OCI-LY3 (cell line): ENCODE results near the gene MRPL55.

Experiments
- H2AFZ ChIP-seq: fragments of 200-600, 300-600 bp; shearing (Covaris generic); 2 replicates; pipeline ENCODE4 v1.6.0; 2014; ENCODE audit warnings: antibody characterized with exemption, low read depth, low read length
- H3K27ac ChIP-seq: fragments of 200-600, 300-600 bp; sonication (generic); 2 replicates; pipeline ENCODE4 v1.5.1; 2014; ENCODE audit warnings: mild to moderate bottlenecking, low read length, moderate library complexity, mixed read lengths
- H3K27me3 ChIP-seq: fragments of 200-600, 300-600 bp; sonication (generic); 2 replicates; pipeline ENCODE4 v1.6.1; 2014; ENCODE audit warnings: low read depth, low read length, mixed read lengths
- H3K36me3 ChIP-seq: fragments of 200-600, 300-600 bp; sonication (generic); replicated peaks from 2 replicates; pipeline ENCODE3; 2014; ENCODE audit warnings: low read depth, low read length, mixed read lengths
- H3K4me1 ChIP-seq: fragments of 300-600, 200-600 bp; sonication (generic); 2 replicates; pipeline ENCODE4 v1.6.1; 2014; ENCODE audit warnings: low read length, mixed read lengths
- H3K4me2 ChIP-seq: fragments of 200-600, 300-600 bp; sonication (generic); 2 replicates; pipeline ENCODE4 v1.6.1; 2014; ENCODE audit warnings: low read length, mixed read lengths
- H3K4me3 ChIP-seq: fragments of 300-600, 200-600 bp; sonication (generic); 2 replicates; pipeline ENCODE4 v1.5.1; 2014; ENCODE audit warnings: antibody characterized with exemption, mild to moderate bottlenecking, low read length, moderate library complexity
- H3K79me2 ChIP-seq: fragments of 300-600, 200-600 bp; shearing (Covaris generic); 2 replicates; pipeline ENCODE4 v1.6.1; 2014; ENCODE audit warnings: mild to moderate bottlenecking, low read length, mixed read lengths
- H3K9ac ChIP-seq: fragments of 300-600, 200-600 bp; shearing (Covaris generic); 2 replicates; pipeline ENCODE4 v1.6.0; 2014; ENCODE audit warnings: mild to moderate bottlenecking, low read length, moderate library complexity
- H3K9me3 ChIP-seq: fragments of 200-600, 300-600 bp; shearing (Covaris generic); 2 replicates; pipeline ENCODE4 v1.6.1; 2014; ENCODE audit warnings: low read length, mixed read lengths; ENCODE audit not compliant: insufficient read depth
- H4K20me1 ChIP-seq: fragments of 200-600, 300-600 bp; sonication (generic); 2 replicates; pipeline ENCODE4 v1.6.1; 2016; ENCODE audit warnings: low read length, mixed read lengths; ENCODE audit not compliant: insufficient read depth
- CTCF ChIP-seq: fragments of 200-600, 300-600 bp; sonication (generic); IDR thresholded peaks from 2 replicates; pipeline ENCODE4 v1.5.1; 2014; ENCODE audit warnings: antibody characterized with exemption, low read length, low read depth
- EZH2phosphoT487 ChIP-seq: fragments of 200-600 bp; shearing (Covaris generic); IDR thresholded peaks from 2 replicates; pipeline ENCODE4 v1.6.1; 2018; ENCODE audit warnings: antibody characterized with exemption, mixed run types, low read depth

MRPL55 gene

GRCh38 chr1:228094432-228095016 lies 14.6 kb downstream of the MRPL55 start:
- Histone ChIP-seq H3K9ac (no peak overlapping the region), H3K27me3 (no peaks in the 10 kb centered on the region), H3K79me2 (peaks cover 99% of the 10 kb centered on the region), H3K4me3 (no peak overlapping the region), H3K4me2 (no peak overlapping the region), H3K9me3 (peaks cover 16% of the 10 kb centered on the region; the same call in 1 of the 2 replicates), H2AFZ (no peak overlapping the region), H4K20me1 (peaks cover 100% of the 10 kb centered on the region), H3K4me1 (peaks cover 6% of the 10 kb centered on the region), H3K36me3 (peaks cover 92% of the 10 kb centered on the region), H3K27ac (no peak overlapping the region)
- TF ChIP-seq CTCF (no peak), EZH2phosphoT487 (no peak)

- Histone ChIP-seq H3K36me3 (peaks cover 92% of the 10 kb centered on the region), H3K4me2 (no peak overlapping the region)
- TF ChIP-seq CTCF (no peak), EZH2phosphoT487 (no peak)
Measured at GRCh38 chr1:228093050-228093906, 15.8 kb downstream of the MRPL55 start.

GRCh38 chr1:228092342-228093049 lies 16.6 kb downstream of the MRPL55 start:
- Histone ChIP-seq H3K9me3 (peaks cover 16% of the 10 kb centered on the region; the same call in 1 of the 2 replicates), H4K20me1 (peaks cover 100% of the 10 kb centered on the region), H3K4me3 (no peak overlapping the region), H3K4me2 (no peak overlapping the region), H3K9ac (no peak overlapping the region), H3K4me1 (peaks cover 26% of the 10 kb centered on the region), H3K27me3 (no peaks in the 10 kb centered on the region), H3K79me2 (peaks cover 100% of the 10 kb centered on the region), H2AFZ (no peak overlapping the region), H3K27ac (no peak overlapping the region), H3K36me3 (peaks cover 94% of the 10 kb centered on the region)
- no peak for TF ChIP-seq CTCF

More at GRCh38 chr1:228093050-228093906, 15.8 kb downstream of the MRPL55 start:
- Histone ChIP-seq H3K9me3 (peaks cover 16% of the 10 kb centered on the region; the same call in 1 of the 2 replicates), H3K9ac (no peak overlapping the region), H3K79me2 (peaks cover 100% of the 10 kb centered on the region), H3K4me1 (peaks cover 19% of the 10 kb centered on the region), H3K27ac (no peak overlapping the region), H3K27me3 (no peaks in the 10 kb centered on the region), H4K20me1 (peaks cover 100% of the 10 kb centered on the region), H3K4me3 (no peak overlapping the region), H2AFZ (no peak overlapping the region)

- H3K27me3 ChIP-seq: no peaks in the 10 kb centered on the region
- no peak overlapping the region for H3K9ac ChIP-seq
- H2AFZ ChIP-seq: no peak overlapping the region
- peaks cover 100% of the 10 kb centered on the region for H3K79me2 ChIP-seq
- peaks cover 88% of the 10 kb centered on the region for H3K36me3 ChIP-seq
- no peak for TF ChIP-seq CTCF
- no peak overlapping the region for H3K4me3 ChIP-seq
- peaks cover 100% of the 10 kb centered on the region for H4K20me1 ChIP-seq
- peaks cover 36% of the 10 kb centered on the region for H3K4me1 ChIP-seq
- H3K9me3 ChIP-seq: peaks cover 16% of the 10 kb centered on the region; the same call in 1 of the 2 replicates
- H3K27ac ChIP-seq: no peak overlapping the region
- no peak overlapping the region for H3K4me2 ChIP-seq
Measured at GRCh38 chr1:228091084-228091483, 18.0 kb downstream of the MRPL55 start.
